ENCODE data around the gene AREL1. TPM values are rescaled to one million over a fixed set of nuclear protein-coding genes. Genes with fewer than 3 reads are reported as not detected.

The AREL1 gene
- total RNA-seq, 1 experiment from 2014 or later, result 45.9 TPM

- no peaks in the 10 kb centered on the region; a peak in 1 of 4 replicates for H3K4me1 ChIP-seq (ENCODE audit: control insufficient read depth in 1 of 2, insufficient read depth in 2 of 2, low read length in 2 of 2)
- no TSS peak for BruUV-seq (replicated peaks)
- no peak overlapping the region for H3K9ac ChIP-seq (ENCODE audit: low read length)
- RAD21 ChIA-PET (ENCODE audit: low non-redundant PET in 1 of 2, low total read pairs in 2 of 2, uncharacterized antibody in 2 of 2, unreplicated experiment in 2 of 2), result no interaction called here
- TF ChIP-seq ELF1 (IDR thresholded peaks at IDR 0.05; ENCODE audit: borderline replicate concordance, low read depth), result no peak
- no peak for TF ChIP-seq EGR1 (IDR thresholded peaks at IDR 0.05; ENCODE audit: low read depth)
- TF ChIP-seq, protein P1, sequence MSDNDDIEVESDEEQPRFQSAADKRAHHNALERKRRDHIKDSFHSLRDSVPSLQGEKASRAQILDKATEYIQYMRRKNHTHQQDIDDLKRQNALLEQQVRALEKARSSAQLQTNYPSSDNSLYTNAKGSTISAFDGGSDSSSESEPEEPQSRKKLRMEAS (IDR thresholded peaks at IDR 0.05), result no peak
- TF ChIP-seq ZNF274 (IDR thresholded peaks at IDR 0.05; ENCODE audit: low read depth, low read length), result no peak
- no peak for TF ChIP-seq SRF (IDR thresholded peaks at IDR 0.05; ENCODE audit: low read depth)
- TF ChIP-seq ATF3 (IDR thresholded peaks at IDR 0.05), result no peak
- TF ChIP-seq SIN3A (IDR thresholded peaks at IDR 0.05; ENCODE audit: low read depth), result no peak
- no peak for TF ChIP-seq EZH2phosphoT487 (IDR thresholded peaks at IDR 0.05; ENCODE audit: borderline replicate concordance)
- no peak for TF ChIP-seq REST (IDR thresholded peaks at IDR 0.05; ENCODE audit: low read depth)
- TF ChIP-seq POLR2AphosphoS5 (IDR thresholded peaks at IDR 0.05; ENCODE audit: low read depth, low read length), result no peak
- no peak for TF ChIP-seq TCF7L2 (IDR thresholded peaks at IDR 0.05; ENCODE audit: borderline replicate concordance, extremely low read depth, insufficient read depth, insufficient read length)
- no peak for TF ChIP-seq POLR2A (IDR thresholded peaks at IDR 0.05; ENCODE audit: borderline replicate concordance, extremely low read depth, insufficient read depth, insufficient read length)
- TF ChIP-seq CTCF (IDR thresholded peaks at IDR 0.05 in 2 of 3, conservative IDR thresholded peaks at IDR 0.05 in 1 of 3; ENCODE audit: borderline replicate concordance in 1 of 3, insufficient read depth in 1 of 3, low read depth in 2 of 3, low read length in 2 of 3), result no peak
- no peak for TF ChIP-seq CEBPB (IDR thresholded peaks at IDR 0.05; ENCODE audit: low read depth)
- TF ChIP-seq YY1 (IDR thresholded peaks at IDR 0.05; ENCODE audit: extremely low read depth, insufficient replicate concordance, low read depth, low read length), result no peak
- no peak for TF ChIP-seq CBX3 (IDR thresholded peaks at IDR 0.05; ENCODE audit: low read depth)
- TF ChIP-seq SP1 (IDR thresholded peaks at IDR 0.05; ENCODE audit: low read depth), result no peak
- TF ChIP-seq ZFX (IDR thresholded peaks at IDR 0.05), result no peak
- H3K4me3 ChIP-seq (replicated peaks in 1 of 2; ENCODE audit: low read depth in 1 of 2, low read length in 2 of 2), result no peak overlapping the region
- DNase-seq (ENCODE audit: low read depth, low spot score) (no peak), ATAC-seq (no peak)
- H2AFZ ChIP-seq (ENCODE audit: low read depth, low read length, poor library complexity, severe bottlenecking), result no peak overlapping the region
- H3K4me2 ChIP-seq (ENCODE audit: low read length), result no peak overlapping the region
- peaks cover 11 to 12% of the 10 kb centered on the region in 2 experiments; a peak in 3 of 4 replicates for H3K36me3 ChIP-seq (ENCODE audit: control insufficient read depth in 1 of 2, insufficient read depth in 2 of 2, low read length in 2 of 2)
- no peaks in the 10 kb centered on the region for H3K27me3 ChIP-seq (ENCODE audit: insufficient read depth, low read length)
- H3K79me2 ChIP-seq (ENCODE audit: insufficient read depth, low read length), result no peaks in the 10 kb centered on the region
- no peaks in the 10 kb centered on the region for H3K9me2 ChIP-seq (ENCODE audit: insufficient read depth)
- no peaks in the 10 kb centered on the region for H4K20me1 ChIP-seq (ENCODE audit: insufficient read depth)
- H3K27ac ChIP-seq (ENCODE audit: low read depth, low read length), result no peak overlapping the region
- CTCF ChIA-PET, result no interaction called here
- POLR2A ChIA-PET, result no interaction called here
- H3K9me3 ChIP-seq (ENCODE audit: control insufficient read depth in 1 of 2, insufficient read depth in 1 of 2, low read depth in 1 of 2, low read length in 2 of 2), result no peaks in the 10 kb centered on the region
- intact Hi-C loops (cut with micrococcal nuclease), result no loop called here
Measured at GRCh38 chr14:74658535-74659131, 54.2 kb downstream of the AREL1 start.
